Measurements from ENCODE around the gene NPHP4.

The NPHP4 gene

GRCh38 chr1:5914676-5915365 is 77.4 kb downstream of the NPHP4 start:
- DNase-seq (ENCODE audit: low read depth, low spot score): no peak
- Histone ChIP-seq H3K4me3 (no peak overlapping the region), H3K36me3 (ENCODE audit: insufficient read depth, low read length) (no peaks in the 10 kb centered on the region), H3K27ac (no peak overlapping the region), H3K9ac (ENCODE audit: insufficient read length) (no peak overlapping the region), H3K9me3 (ENCODE audit: low read depth, low read length) (no peaks in the 10 kb centered on the region)
- TF ChIP-seq EZH2 (IDR thresholded peaks at IDR 0.05) (no peak), FOXP2 (optimal IDR thresholded peaks at IDR 0.05; ENCODE audit: control extremely low read depth, extremely low read length, insufficient read depth) (no peak), POLR2AphosphoS5 (IDR thresholded peaks at IDR 0.05; ENCODE audit: borderline replicate concordance, low read depth, low read length) (no peak)

- Histone ChIP-seq H3K27ac (no peak overlapping the region), H3K9me3 (ENCODE audit: low read depth, low read length) (no peaks in the 10 kb centered on the region), H3K36me3 (ENCODE audit: insufficient read depth, low read length) (no peaks in the 10 kb centered on the region), H3K9ac (ENCODE audit: insufficient read length) (no peak overlapping the region), H3K4me3 (no peak overlapping the region)
- TF ChIP-seq EZH2 (IDR thresholded peaks at IDR 0.05): no peak
- TF ChIP-seq POLR2AphosphoS5 (IDR thresholded peaks at IDR 0.05; ENCODE audit: borderline replicate concordance, low read depth, low read length): no peak
- TF ChIP-seq FOXP2 (optimal IDR thresholded peaks at IDR 0.05; ENCODE audit: control extremely low read depth, extremely low read length, insufficient read depth): no peak
- DNase-seq (ENCODE audit: low read depth, low spot score): no peak
Measured at GRCh38 chr1:5913876-5914275, 78.3 kb downstream of the NPHP4 start.

- TF ChIP-seq EZH2 (IDR thresholded peaks at IDR 0.05) (no peak), FOXP2 (optimal IDR thresholded peaks at IDR 0.05; ENCODE audit: control extremely low read depth, extremely low read length, insufficient read depth) (no peak), POLR2AphosphoS5 (IDR thresholded peaks at IDR 0.05; ENCODE audit: borderline replicate concordance, low read depth, low read length) (no peak)
- DNase-seq (ENCODE audit: low read depth, low spot score): no peak
- Histone ChIP-seq H3K9ac (ENCODE audit: insufficient read length) (no peak overlapping the region), H3K27ac (no peak overlapping the region), H3K9me3 (ENCODE audit: low read depth, low read length) (no peaks in the 10 kb centered on the region), H3K36me3 (ENCODE audit: insufficient read depth, low read length) (no peaks in the 10 kb centered on the region), H3K4me3 (no peak overlapping the region)
Measured at GRCh38 chr1:5913078-5913845, 79.0 kb downstream of the NPHP4 start.

GRCh38 chr1:5911871-5912271 is 80.4 kb downstream of the NPHP4 start:
- no peak overlapping the region for H3K9ac ChIP-seq (ENCODE audit: insufficient read length)

GRCh38 chr1:5911157-5911556 is 81.1 kb downstream of the NPHP4 start:
- Histone ChIP-seq H3K9me3 (ENCODE audit: low read depth, low read length) (no peaks in the 10 kb centered on the region), H3K36me3 (ENCODE audit: insufficient read depth, low read length) (no peaks in the 10 kb centered on the region), H3K27ac (no peak overlapping the region), H3K9ac (ENCODE audit: insufficient read length) (no peak overlapping the region), H3K4me3 (no peak overlapping the region)
- DNase-seq (ENCODE audit: low read depth, low spot score): no peak
- TF ChIP-seq FOXP2 (optimal IDR thresholded peaks at IDR 0.05; ENCODE audit: control extremely low read depth, extremely low read length, insufficient read depth) (no peak), EZH2 (IDR thresholded peaks at IDR 0.05) (no peak), POLR2AphosphoS5 (IDR thresholded peaks at IDR 0.05; ENCODE audit: borderline replicate concordance, low read depth, low read length) (no peak)

More at GRCh38 chr1:5911871-5912271, 80.4 kb downstream of the NPHP4 start:
- no peaks in the 10 kb centered on the region for H3K36me3 ChIP-seq (ENCODE audit: insufficient read depth, low read length)
- no peak overlapping the region for H3K4me3 ChIP-seq
- H3K27ac ChIP-seq: no peak overlapping the region
- no peak for DNase-seq (ENCODE audit: low read depth, low spot score)
- TF ChIP-seq EZH2 (IDR thresholded peaks at IDR 0.05) (no peak), POLR2AphosphoS5 (IDR thresholded peaks at IDR 0.05; ENCODE audit: borderline replicate concordance, low read depth, low read length) (no peak)
- no peaks in the 10 kb centered on the region for H3K9me3 ChIP-seq (ENCODE audit: low read depth, low read length)

GRCh38 chr1:5910666-5911065 is 81.6 kb downstream of the NPHP4 start:
- TF ChIP-seq FOXP2 (optimal IDR thresholded peaks at IDR 0.05; ENCODE audit: control extremely low read depth, extremely low read length, insufficient read depth): no peak
- TF ChIP-seq EZH2 (IDR thresholded peaks at IDR 0.05): no peak
- H3K27ac ChIP-seq: no peak overlapping the region
- DNase-seq (ENCODE audit: low read depth, low spot score): no peak
- H3K36me3 ChIP-seq (ENCODE audit: insufficient read depth, low read length): no peaks in the 10 kb centered on the region
- H3K4me3 ChIP-seq: no peak overlapping the region
- no peak overlapping the region for H3K9ac ChIP-seq (ENCODE audit: insufficient read length)
- no peaks in the 10 kb centered on the region for H3K9me3 ChIP-seq (ENCODE audit: low read depth, low read length)

GRCh38 chr1:5910276-5910620 is 82.0 kb downstream of the NPHP4 start:
- no peak overlapping the region for H3K4me3 ChIP-seq
- H3K36me3 ChIP-seq (ENCODE audit: insufficient read depth, low read length): no peaks in the 10 kb centered on the region
- DNase-seq (ENCODE audit: low read depth, low spot score): no peak
- H3K9ac ChIP-seq (ENCODE audit: insufficient read length): no peak overlapping the region
- no peak overlapping the region for H3K27ac ChIP-seq
- no peaks in the 10 kb centered on the region for H3K9me3 ChIP-seq (ENCODE audit: low read depth, low read length)
- TF ChIP-seq POLR2AphosphoS5 (IDR thresholded peaks at IDR 0.05; ENCODE audit: borderline replicate concordance, low read depth, low read length): no peak

GRCh38 chr1:5909576-5910275 is 82.5 kb downstream of the NPHP4 start:
- H3K9me3 ChIP-seq (ENCODE audit: low read depth, low read length): no peaks in the 10 kb centered on the region
- no peak overlapping the region for H3K4me3 ChIP-seq
- TF ChIP-seq EZH2 (IDR thresholded peaks at IDR 0.05) (no peak), FOXP2 (optimal IDR thresholded peaks at IDR 0.05; ENCODE audit: control extremely low read depth, extremely low read length, insufficient read depth) (no peak), POLR2AphosphoS5 (IDR thresholded peaks at IDR 0.05; ENCODE audit: borderline replicate concordance, low read depth, low read length) (no peak)
- H3K27ac ChIP-seq: no peak overlapping the region
- DNase-seq (ENCODE audit: low read depth, low spot score): no peak
- H3K36me3 ChIP-seq (ENCODE audit: insufficient read depth, low read length): no peaks in the 10 kb centered on the region; the same call in 1 of the 2 replicates
- no peak overlapping the region for H3K9ac ChIP-seq (ENCODE audit: insufficient read length)

All from SK-N-MC (cell line).